Liver (tissue), 9 donors: Measurements from ENCODE around the gene UNC80. TPM values are rescaled to one million over a fixed set of nuclear protein-coding genes. Genes with fewer than 3 reads are reported as not detected.

Experiments
- DNase-seq: peaks from one replicate; pipeline ENCODE4 v3.0.0-alpha.2; 2017; ENCODE audit warnings: low spot score
- H3K27ac ChIP-seq, 2 donors: one replicate each; pipeline ENCODE4 v1.7.0; 2013; ENCODE audit warnings: inconsistent platforms in 2 of 2, low read length in 2 of 2, control low read depth in 1 of 2, low read depth in 1 of 2, mild to moderate bottlenecking in 1 of 2
- H3K27me3 ChIP-seq, 4 donors: one replicate each; pipeline versions ENCODE4 v1.6.1 to v1.7.0; 2013; ENCODE audit warnings: low read length in 3 of 4, inconsistent platforms in 1 of 4, mild to moderate bottlenecking in 1 of 4, moderate library complexity in 1 of 4; ENCODE audit not compliant: control insufficient read depth in 4 of 4, insufficient read depth in 4 of 4
- H3K36me3 ChIP-seq, 4 donors: one replicate each; pipeline versions ENCODE4 v1.6.1 to v1.7.0; 2013; ENCODE audit warnings: low read length in 3 of 4, mild to moderate bottlenecking in 3 of 4, low read depth in 1 of 4, moderate library complexity in 1 of 4; ENCODE audit not compliant: control insufficient read depth in 4 of 4, insufficient read depth in 3 of 4
- H3K4me1 ChIP-seq, 4 donors: one replicate each; pipeline versions ENCODE4 v1.6.1 to v1.7.0; 2013; ENCODE audit warnings: low read length in 3 of 4, mild to moderate bottlenecking in 3 of 4, moderate library complexity in 1 of 4; ENCODE audit not compliant: control insufficient read depth in 4 of 4, insufficient read depth in 4 of 4
- H3K4me3 ChIP-seq, 3 donors: one replicate each; pipeline versions ENCODE4 v1.6.1 to v1.7.0; 2013; ENCODE audit warnings: low read length in 3 of 3, control low read depth in 1 of 3, low read depth in 1 of 3, mild to moderate bottlenecking in 1 of 3
- H3K9ac ChIP-seq, 2 donors: one replicate each; pipeline ENCODE4 v1.7.0; 2013; ENCODE audit warnings: low read length in 2 of 2, mild to moderate bottlenecking in 2 of 2, moderate library complexity in 2 of 2, control low read depth in 1 of 2, low read depth in 1 of 2
- H3K9me3 ChIP-seq, 4 donors: one replicate each; pipeline versions ENCODE4 v1.6.1 to v1.7.0; 2013; ENCODE audit warnings: low read length in 3 of 4; ENCODE audit not compliant: control insufficient read depth in 4 of 4
- CTCF ChIP-seq: fragments of 150-350 bp; IDR thresholded peaks from 2 replicates; pipeline ENCODE4 v1.5.1; 2017; ENCODE audit warnings: improper control_type of control experiment, low read depth, low read length; ENCODE audit not compliant: missing input control
- EGR1 ChIP-seq, 2 donors: IDR thresholded peaks; 2 replicates each; pipeline ENCODE4 v1.6.1; 2016 to 2018; ENCODE audit warnings: antibody characterized with exemption in 2 of 2, low read depth in 2 of 2
- FOXA1 ChIP-seq: IDR thresholded peaks from 2 replicates; pipeline ENCODE4 v1.6.1; 2016; ENCODE audit warnings: antibody characterized with exemption
- FOXA2 ChIP-seq: IDR thresholded peaks from 2 replicates; pipeline ENCODE4 v1.6.1; 2016; ENCODE audit warnings: antibody characterized with exemption
- HNF4A ChIP-seq, 2 donors: conservative IDR thresholded peaks; 2 replicates each; pipeline ENCODE4 v1.6.1; 2016; ENCODE audit warnings: antibody characterized with exemption in 2 of 2, mild to moderate bottlenecking in 2 of 2
- HNF4G ChIP-seq: IDR thresholded peaks from 2 replicates; pipeline ENCODE4 v1.6.1; 2016; ENCODE audit warnings: antibody characterized with exemption
- JUND ChIP-seq, 2 donors: IDR thresholded peaks; 2 replicates each; pipeline ENCODE4 v1.6.1; 2016; ENCODE audit warnings: antibody characterized with exemption in 2 of 2
- NR2F2 ChIP-seq: IDR thresholded peaks from 2 replicates; pipeline ENCODE4 v1.6.1; 2016; ENCODE audit warnings: antibody characterized with exemption
- REST ChIP-seq: IDR thresholded peaks from 2 replicates; pipeline ENCODE4 v1.6.1; 2016; ENCODE audit warnings: antibody characterized with exemption, mild to moderate bottlenecking
- RXRA ChIP-seq, 2 donors: IDR thresholded peaks; 2 replicates each; pipeline ENCODE4 v1.6.1; 2017 to 2018; ENCODE audit warnings: antibody characterized with exemption in 2 of 2, mild to moderate bottlenecking in 1 of 2
- YY1 ChIP-seq: IDR thresholded peaks from 2 replicates; pipeline ENCODE4 v1.6.1; 2016; ENCODE audit warnings: antibody characterized with exemption, mild to moderate bottlenecking
- ZBTB33 ChIP-seq: IDR thresholded peaks from 2 replicates; pipeline ENCODE4 v1.6.1; 2016; ENCODE audit warnings: antibody characterized with exemption
- WGBS: extraction: QIAGEN DNeasy Blood & Tissue Kit; methylation state at CpG from one replicate; pipeline ENCODE4 v1.1.7; 2013; 5-methylcytosine and 5-hydroxymethylcytosine counted together
- polyA plus RNA-seq, 2 donors: library from polyadenylated mRNA; stranded (reverse) in 1 of 2; unstranded in 1 of 2; fragments of 200-250 nt in 1 of 2; fragments of >200 nt in 1 of 2; fragmentation: Nextera tagmentation in 1 of 2; extraction: Ambion mirVana in 1 of 2; gene quantifications; one replicate each; pipeline versions ENCODE4 v1.2.1 to v1.2.3, GENCODE V29; 2013 to 2015
- total RNA-seq, 2 donors: library from RNA; depleted of rRNA; stranded (reverse); fragments of >200 nt; gene quantifications; one replicate each; pipeline ENCODE4 v1.2.3, GENCODE V29; 2014
- TF ChIP-seq, protein P1 (sequence below): IDR thresholded peaks from 2 replicates; pipeline ENCODE4 v1.6.1; 2016; ENCODE audit warnings: antibody characterized with exemption
- TF ChIP-seq, protein P2 (sequence below): IDR thresholded peaks from 2 replicates; pipeline ENCODE4 v1.6.1; 2016; ENCODE audit warnings: antibody characterized with exemption
- donor health status: healthy.
- donor health status: healthy.
- donor health status: healthy.
- donor health status: healthy.
- donor health status: healthy.

The UNC80 gene
- total and polyA plus RNA-seq, 4 donors = under 0.01 to 0.05 (median 0.02) TPM; not detected in 1

- no peak for TF ChIP-seq ZBTB33
These were observed 129.0 kb downstream of the UNC80 start (continued) for GRCh38 chr2:209900638-209901037.

DNA sequence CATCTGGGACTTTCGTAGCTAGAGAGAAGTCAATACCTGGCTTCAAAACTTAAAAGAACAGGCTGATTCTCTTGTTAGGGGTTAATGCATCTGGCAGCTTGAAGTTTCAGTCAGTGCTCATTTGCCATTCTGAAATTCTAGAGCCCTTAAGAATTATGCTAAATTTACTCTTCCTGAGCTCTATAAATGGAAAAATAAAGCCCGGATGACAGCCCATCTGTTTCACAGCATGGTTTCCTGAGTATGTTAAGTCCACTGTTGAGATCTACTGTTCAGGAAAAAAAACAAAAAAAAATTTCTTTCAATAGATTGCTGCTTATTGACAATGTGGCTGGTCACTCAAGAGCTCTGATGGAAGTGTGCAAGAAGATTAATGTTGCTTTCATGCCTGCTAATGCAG, 129.5 kb downstream of the UNC80 start:
- 69% methylated on average over 2 of the region's 2 CpGs for WGBS

GRCh38 chr2:209905691-209906090, 134.1 kb downstream of the UNC80 start:
- Histone ChIP-seq H3K36me3 (no peaks in the 10 kb centered on the region), H3K9ac (no peak overlapping the region), H3K4me3 (no peak overlapping the region), H3K27me3 (no peaks in the 10 kb centered on the region), H3K4me1 (no peaks in the 10 kb centered on the region), H3K9me3 (peaks cover 0 to 3% (median 1%) of the 10 kb centered on the region in 4 donors), H3K27ac (no peak overlapping the region)
- DNase-seq = no peak
- 74% methylated on average over 2 of the region's 2 CpGs for WGBS
- TF ChIP-seq REST (no peak), HNF4G (no peak), YY1 (no peak), NR2F2 (no peak), ZBTB33 (no peak), FOXA2 (no peak), FOXA1 (no peak)
- TF ChIP-seq, protein P1, sequence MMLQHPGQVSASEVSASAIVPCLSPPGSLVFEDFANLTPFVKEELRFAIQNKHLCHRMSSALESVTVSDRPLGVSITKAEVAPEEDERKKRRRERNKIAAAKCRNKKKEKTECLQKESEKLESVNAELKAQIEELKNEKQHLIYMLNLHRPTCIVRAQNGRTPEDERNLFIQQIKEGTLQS = no peak

More for the DNA sequence above, 129.5 kb downstream of the UNC80 start:
- Histone ChIP-seq H3K4me3 (no peak overlapping the region), H3K27me3 (no peaks in the 10 kb centered on the region), H3K9ac (no peak overlapping the region), H3K9me3 (peaks cover 0 to 3% (median 0%) of the 10 kb centered on the region in 4 donors), H3K4me1 (no peaks in the 10 kb centered on the region), H3K36me3 (no peaks in the 10 kb centered on the region), H3K27ac (no peak overlapping the region)
- DNase-seq = no peak
- TF ChIP-seq EGR1 (IDR thresholded peaks at IDR 0.05; ENCODE audit: low read depth in 2 of 2) (no peak), JUND (IDR thresholded peaks at IDR 0.05) (no peak), FOXA1 (no peak), YY1 (no peak), ZBTB33 (no peak), CTCF (no peak), RXRA (IDR thresholded peaks at IDR 0.05) (no peak), HNF4A (conservative IDR thresholded peaks at IDR 0.05) (no peak), FOXA2 (no peak)
- TF ChIP-seq, protein P2, sequence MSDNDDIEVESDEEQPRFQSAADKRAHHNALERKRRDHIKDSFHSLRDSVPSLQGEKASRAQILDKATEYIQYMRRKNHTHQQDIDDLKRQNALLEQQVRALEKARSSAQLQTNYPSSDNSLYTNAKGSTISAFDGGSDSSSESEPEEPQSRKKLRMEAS = no peak
